ENCODE data around the gene AGMAT.

Gene AGMAT

DNA sequence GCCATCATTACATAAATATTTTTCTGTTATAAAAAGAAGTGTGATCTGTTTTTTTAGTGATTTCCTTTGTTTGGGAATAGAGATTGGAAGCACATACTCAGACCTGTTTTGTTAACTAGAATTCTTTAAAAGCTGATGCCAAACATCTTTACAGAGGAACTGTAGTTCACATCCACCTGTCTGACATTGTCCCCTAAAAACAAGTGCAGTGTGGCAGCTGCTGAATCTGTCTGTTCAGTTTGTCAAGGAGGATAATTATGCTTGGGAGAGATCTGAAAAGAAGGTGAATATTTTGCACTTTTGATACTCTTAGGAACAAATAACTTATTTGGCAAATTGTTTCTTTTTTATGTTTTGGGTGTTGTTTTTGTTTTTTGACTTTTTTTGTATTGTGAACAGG lies 13.6 kb downstream of the AGMAT start:
- no peak for ATAC-seq
- TF ChIP-seq RARB (CRISPR knock-in tag; IDR thresholded peaks at IDR 0.05) (no peak), ZFP30 (CRISPR knock-in tag; IDR thresholded peaks at IDR 0.05) (no peak), CSDC2 (CRISPR knock-in tag; IDR thresholded peaks at IDR 0.05) (no peak), OSR1 (CRISPR knock-in tag; IDR thresholded peaks at IDR 0.05) (no peak), BACH2 (CRISPR knock-in tag; IDR thresholded peaks at IDR 0.05; ENCODE audit: borderline replicate concordance) (no peak), GLIS3 (CRISPR knock-in tag; IDR thresholded peaks at IDR 0.05) (no peak), ZNF8 (CRISPR knock-in tag; IDR thresholded peaks at IDR 0.05) (no peak), PATZ1 (CRISPR knock-in tag; IDR thresholded peaks at IDR 0.05; ENCODE audit: borderline replicate concordance) (no peak)
- TF ChIP-seq, protein P1, sequence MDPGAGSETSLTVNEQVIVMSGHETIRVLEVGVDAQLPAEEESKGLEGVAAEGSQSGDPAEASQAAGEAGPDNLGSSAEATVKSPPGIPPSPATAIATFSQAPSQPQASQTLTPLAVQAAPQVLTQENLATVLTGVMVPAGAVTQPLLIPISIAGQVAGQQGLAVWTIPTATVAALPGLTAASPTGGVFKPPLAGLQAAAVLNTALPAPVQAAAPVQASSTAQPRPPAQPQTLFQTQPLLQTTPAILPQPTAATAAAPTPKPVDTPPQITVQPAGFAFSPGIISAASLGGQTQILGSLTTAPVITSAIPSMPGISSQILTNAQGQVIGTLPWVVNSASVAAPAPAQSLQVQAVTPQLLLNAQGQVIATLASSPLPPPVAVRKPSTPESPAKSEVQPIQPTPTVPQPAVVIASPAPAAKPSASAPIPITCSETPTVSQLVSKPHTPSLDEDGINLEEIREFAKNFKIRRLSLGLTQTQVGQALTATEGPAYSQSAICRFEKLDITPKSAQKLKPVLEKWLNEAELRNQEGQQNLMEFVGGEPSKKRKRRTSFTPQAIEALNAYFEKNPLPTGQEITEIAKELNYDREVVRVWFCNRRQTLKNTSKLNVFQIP (CRISPR knock-in tag; IDR thresholded peaks at IDR 0.05; ENCODE audit: borderline replicate concordance, low read depth): no peak

- ATAC-seq: no peak
- no peak for TF ChIP-seq TSHZ2 (CRISPR knock-in tag; IDR thresholded peaks at IDR 0.05)
- TF ChIP-seq ESRRG (CRISPR knock-in tag; IDR thresholded peaks at IDR 0.05): no peak
- no peak for TF ChIP-seq ZFP3 (CRISPR knock-in tag; IDR thresholded peaks at IDR 0.05)
- no peak for TF ChIP-seq ARNTL (CRISPR knock-in tag; IDR thresholded peaks at IDR 0.05; ENCODE audit: borderline replicate concordance, low read depth)
- TF ChIP-seq, protein P1 (CRISPR knock-in tag; IDR thresholded peaks at IDR 0.05; ENCODE audit: borderline replicate concordance, low read depth): no peak
- no peak for TF ChIP-seq ISL1 (CRISPR knock-in tag; IDR thresholded peaks at IDR 0.05)
Observed at GRCh38 chr1:15570861-15571260, 14.0 kb downstream of the AGMAT start.

- TF ChIP-seq ZFP3 (CRISPR knock-in tag; IDR thresholded peaks at IDR 0.05): no peak
- no peak for TF ChIP-seq SNAI2 (CRISPR knock-in tag; IDR thresholded peaks at IDR 0.05)
- TF ChIP-seq TOX (CRISPR knock-in tag; IDR thresholded peaks at IDR 0.05; ENCODE audit: borderline replicate concordance): no peak
- TF ChIP-seq TSHZ2 (CRISPR knock-in tag; IDR thresholded peaks at IDR 0.05): no peak
- no peak for TF ChIP-seq ZNF8 (CRISPR knock-in tag; IDR thresholded peaks at IDR 0.05)
- no peak for TF ChIP-seq ISL1 (CRISPR knock-in tag; IDR thresholded peaks at IDR 0.05)
- no peak for TF ChIP-seq GLIS3 (CRISPR knock-in tag; IDR thresholded peaks at IDR 0.05)
- TF ChIP-seq, protein P2, sequence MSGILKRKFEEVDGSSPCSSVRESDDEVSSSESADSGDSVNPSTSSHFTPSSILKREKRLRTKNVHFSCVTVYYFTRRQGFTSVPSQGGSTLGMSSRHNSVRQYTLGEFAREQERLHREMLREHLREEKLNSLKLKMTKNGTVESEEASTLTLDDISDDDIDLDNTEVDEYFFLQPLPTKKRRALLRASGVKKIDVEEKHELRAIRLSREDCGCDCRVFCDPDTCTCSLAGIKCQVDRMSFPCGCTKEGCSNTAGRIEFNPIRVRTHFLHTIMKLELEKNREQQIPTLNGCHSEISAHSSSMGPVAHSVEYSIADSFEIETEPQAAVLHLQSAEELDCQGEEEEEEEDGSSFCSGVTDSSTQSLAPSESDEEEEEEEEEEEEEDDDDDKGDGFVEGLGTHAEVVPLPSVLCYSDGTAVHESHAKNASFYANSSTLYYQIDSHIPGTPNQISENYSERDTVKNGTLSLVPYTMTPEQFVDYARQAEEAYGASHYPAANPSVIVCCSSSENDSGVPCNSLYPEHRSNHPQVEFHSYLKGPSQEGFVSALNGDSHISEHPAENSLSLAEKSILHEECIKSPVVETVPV (CRISPR knock-in tag; IDR thresholded peaks at IDR 0.05): no peak
- TF ChIP-seq, protein P1 (CRISPR knock-in tag; IDR thresholded peaks at IDR 0.05; ENCODE audit: borderline replicate concordance, low read depth): no peak
- TF ChIP-seq OSR1 (CRISPR knock-in tag; IDR thresholded peaks at IDR 0.05): no peak
- no peak for TF ChIP-seq RARB (CRISPR knock-in tag; IDR thresholded peaks at IDR 0.05)
- no peak for TF ChIP-seq BACH2 (CRISPR knock-in tag; IDR thresholded peaks at IDR 0.05; ENCODE audit: borderline replicate concordance)
- TF ChIP-seq ARNTL (CRISPR knock-in tag; IDR thresholded peaks at IDR 0.05; ENCODE audit: borderline replicate concordance, low read depth): no peak
- TF ChIP-seq, protein P3, sequence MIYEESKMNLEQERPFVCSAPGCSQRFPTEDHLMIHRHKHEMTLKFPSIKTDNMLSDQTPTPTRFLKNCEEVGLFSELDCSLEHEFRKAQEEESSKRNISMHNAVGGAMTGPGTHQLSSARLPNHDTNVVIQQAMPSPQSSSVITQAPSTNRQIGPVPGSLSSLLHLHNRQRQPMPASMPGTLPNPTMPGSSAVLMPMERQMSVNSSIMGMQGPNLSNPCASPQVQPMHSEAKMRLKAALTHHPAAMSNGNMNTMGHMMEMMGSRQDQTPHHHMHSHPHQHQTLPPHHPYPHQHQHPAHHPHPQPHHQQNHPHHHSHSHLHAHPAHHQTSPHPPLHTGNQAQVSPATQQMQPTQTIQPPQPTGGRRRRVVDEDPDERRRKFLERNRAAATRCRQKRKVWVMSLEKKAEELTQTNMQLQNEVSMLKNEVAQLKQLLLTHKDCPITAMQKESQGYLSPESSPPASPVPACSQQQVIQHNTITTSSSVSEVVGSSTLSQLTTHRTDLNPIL (CRISPR knock-in tag; IDR thresholded peaks at IDR 0.05; ENCODE audit: low read depth): no peak
- ATAC-seq: no peak
Observed at GRCh38 chr1:15568387-15569073, 16.3 kb downstream of the AGMAT start.

Measured in SK-N-SH treated with all-trans-retinoic acid at 6 μM for 48 hours (cell line).